Endothelial cell of umbilical vein (primary cell): Measurements from ENCODE around the gene CCDC106. TPM values are rescaled to one million over a fixed set of nuclear protein-coding genes. Genes with fewer than 3 reads are reported as not detected.

Experiments
- BruUV-seq: library from RNA; stranded (reverse); fragments of 400-500 nt; replicated peaks from 2 replicates; lab custom pipeline; 2021; lab: Mats Ljungman, UMichigan
- CTCF ChIA-PET: fragments of 300-600, 350-600 bp; sonication (Branson Sonifier 250); formaldehyde crosslinking; loops from one replicate; lab custom pipeline; 2021; ENCODE audit warnings: antibody characterized with exemption, inconsistent platforms; lab: Charles Lee
- POLR2A ChIA-PET: fragments of 300-600, 350-600 bp; sonication (Branson Sonifier 250); formaldehyde crosslinking; loops from one replicate; lab custom pipeline; 2021; ENCODE audit warnings: antibody characterized with exemption, inconsistent platforms; lab: Charles Lee
- DNase-seq: peaks from one replicate; pipeline ENCODE4 v3.0.0-alpha.2; 2011; ENCODE audit warnings: low read depth, low spot score
- FAIRE-seq: peaks from 2 replicates; lab custom pipeline; 2011; peaks lifted over from hg19 to GRCh38; lab: Jason Lieb, UNC
- H2AFZ ChIP-seq: 2 replicates; pipeline ENCODE4 v1.6.0; 2012; ENCODE audit warnings: low read depth, low read length, control low read depth, inconsistent platforms
- H3K27ac ChIP-seq: 2 replicates; pipeline ENCODE4 v1.5.1; 2011; ENCODE audit warnings: low read depth, mild to moderate bottlenecking, control low read depth, low read length, moderate library complexity; ENCODE audit not compliant: insufficient read depth
- H3K27me3 ChIP-seq, 2 experiments: 2 replicates each; pipeline versions ENCODE4 v1.6.0 to v1.6.1; 2011; ENCODE audit warnings: low read length in 2 of 2, mixed read lengths in 1 of 2; ENCODE audit not compliant: control insufficient read depth in 2 of 2, insufficient read depth in 2 of 2
- H3K36me3 ChIP-seq, 2 experiments: 2 replicates in 1 of 2; 3 replicates in 1 of 2; pipeline ENCODE4 v1.5.1; 2011; ENCODE audit warnings: low read length in 2 of 2, mild to moderate bottlenecking in 1 of 2, moderate library complexity in 1 of 2; ENCODE audit not compliant: control insufficient read depth in 2 of 2, insufficient read depth in 2 of 2; ENCODE audit errors: extremely low read depth in 1 of 2
- H3K4me1 ChIP-seq: 3 replicates; pipeline ENCODE4 v1.5.1; 2011; ENCODE audit warnings: mild to moderate bottlenecking, low read length; ENCODE audit not compliant: control insufficient read depth, insufficient read depth; ENCODE audit errors: extremely low read depth
- H3K4me2 ChIP-seq: 2 replicates; pipeline ENCODE4 v1.6.1; 2011; ENCODE audit warnings: low read length, control low read depth, mixed read lengths; ENCODE audit not compliant: insufficient read depth
- H3K4me3 ChIP-seq, 3 experiments: fragments of 200-600 bp in 1 of 3; sonication (generic), shearing (Covaris generic) in 1 of 3; replicated peaks in 1 of 3; 2 replicates each; pipeline ENCODE4 v1.5.1; 2011 to 2016; ENCODE audit warnings: control low read depth in 3 of 3, low read length in 3 of 3, mild to moderate bottlenecking in 2 of 3, inconsistent platforms in 1 of 3, low read depth in 1 of 3, moderate library complexity in 1 of 3; ENCODE audit not compliant: insufficient read depth in 1 of 3
- H3K79me2 ChIP-seq: 2 replicates; pipeline ENCODE4 v1.6.0; 2012; ENCODE audit warnings: low read length, inconsistent platforms; ENCODE audit not compliant: control insufficient read depth, insufficient read depth
- H3K9ac ChIP-seq: replicated peaks from 2 replicates; pipeline ENCODE3; 2011; ENCODE audit warnings: low read length, control low read depth; ENCODE audit not compliant: insufficient read depth; ENCODE audit errors: extremely low read depth
- H3K9me1 ChIP-seq: replicated peaks from 3 replicates; pipeline ENCODE4 v1.6.0; 2011; ENCODE audit warnings: mild to moderate bottlenecking, low read length; ENCODE audit not compliant: control insufficient read depth, insufficient read depth; ENCODE audit errors: extremely low read depth
- H3K9me3 ChIP-seq: replicated peaks from 2 replicates; pipeline ENCODE4 v1.5.1; 2012; ENCODE audit warnings: low read length, inconsistent platforms; ENCODE audit not compliant: control insufficient read depth, insufficient read depth
- H4K20me1 ChIP-seq: replicated peaks from 2 replicates; pipeline ENCODE3; 2011; ENCODE audit warnings: mild to moderate bottlenecking, low read length; ENCODE audit not compliant: control insufficient read depth, insufficient read depth; ENCODE audit errors: extremely low read depth
- EZH2 ChIP-seq: IDR thresholded peaks from 2 replicates; pipeline ENCODE4 v1.6.1; 2012; ENCODE audit warnings: borderline replicate concordance, low read depth, mild to moderate bottlenecking, moderate library complexity, low read length, inconsistent platforms; ENCODE audit not compliant: severe bottlenecking
- FOS ChIP-seq: IDR thresholded peaks from 2 replicates; pipeline ENCODE4 v1.6.1; 2011; ENCODE audit warnings: mild to moderate bottlenecking, low read length, moderate library complexity, borderline replicate concordance; ENCODE audit not compliant: insufficient read depth
- GATA2 ChIP-seq: IDR thresholded peaks from 2 replicates; pipeline ENCODE4 v1.7.0; 2011; ENCODE audit warnings: low read depth, mild to moderate bottlenecking, moderate library complexity, mixed read lengths, low read length; ENCODE audit not compliant: insufficient read length, insufficient read depth
- JUN ChIP-seq: IDR thresholded peaks from 2 replicates; pipeline ENCODE4 v1.6.1; 2011; ENCODE audit warnings: borderline replicate concordance, low read depth; ENCODE audit not compliant: insufficient read length, insufficient read depth
- MYC ChIP-seq: IDR thresholded peaks from one replicate; pipeline ENCODE4 v1.6.1; 2011; ENCODE audit warnings: mild to moderate bottlenecking, low read depth, low read length
- POLR2A ChIP-seq: IDR thresholded peaks from 2 replicates; pipeline ENCODE4 v1.6.1; 2012; ENCODE audit warnings: low read depth, mild to moderate bottlenecking, control low read depth, low read length
- POLR2AphosphoS5 ChIP-seq: IDR thresholded peaks from 2 replicates; pipeline ENCODE4 v1.6.1; 2012; ENCODE audit warnings: low read depth, mild to moderate bottlenecking, control low read depth, low read length, moderate library complexity; ENCODE audit not compliant: insufficient read depth
- dilution Hi-C: fragments of 300-500 bp; cut with MboI; formaldehyde crosslinking; loops from one replicate; pipeline ENCODE4 v1.15.0; 2019; ENCODE audit warnings: low sequenced_read_pairs; ENCODE audit not compliant: extremely low pct_ligation_motif_present
- intact Hi-C: fragments of 100-400 bp; cut with micrococcal nuclease; formaldehyde crosslinking; loops from one replicate; pipeline ENCODE4 v1.10.0; 2022
- polyA plus RNA-seq, 4 experiments: library from polyadenylated mRNA; depleted of rRNA in 3 of 4; stranded (reverse) in 3 of 4; unstranded in 1 of 4; fragments of >200 nt; gene quantifications; 2 replicates each; pipeline versions ENCODE4 v1.2.1 to v1.2.3, GENCODE V29; 2011 to 2012; ENCODE audit warnings: missing spikeins in 1 of 4
- total RNA-seq: library from RNA; stranded (reverse); gene quantifications from 2 replicates; pipeline ENCODE4 v1.2.3, GENCODE V29; 2021
- TF ChIP-seq, protein P1 (sequence below): IDR thresholded peaks from 2 replicates; pipeline ENCODE4 v1.6.1; 2011; ENCODE audit not compliant: insufficient read depth, insufficient read length
- TF ChIP-seq, protein P2 (sequence below), 2 donors: IDR thresholded peaks; 1 replicate in 1 of 2; 2 replicates in 1 of 2; pipeline ENCODE4 v1.5.1; 2011; ENCODE audit warnings: low read length in 2 of 2, mild to moderate bottlenecking in 2 of 2, moderate library complexity in 2 of 2, control low read depth in 1 of 2, inconsistent platforms in 1 of 2, low read depth in 1 of 2; ENCODE audit not compliant: insufficient read depth in 1 of 2; ENCODE audit errors: extremely low read depth in 1 of 2

The CCDC106 gene
- total and polyA plus RNA-seq, 2 donors (not counting 3 experiments of a cell fraction or from before 2014, with no cell fraction given): 11.8 to 12.0 TPM

DNA sequence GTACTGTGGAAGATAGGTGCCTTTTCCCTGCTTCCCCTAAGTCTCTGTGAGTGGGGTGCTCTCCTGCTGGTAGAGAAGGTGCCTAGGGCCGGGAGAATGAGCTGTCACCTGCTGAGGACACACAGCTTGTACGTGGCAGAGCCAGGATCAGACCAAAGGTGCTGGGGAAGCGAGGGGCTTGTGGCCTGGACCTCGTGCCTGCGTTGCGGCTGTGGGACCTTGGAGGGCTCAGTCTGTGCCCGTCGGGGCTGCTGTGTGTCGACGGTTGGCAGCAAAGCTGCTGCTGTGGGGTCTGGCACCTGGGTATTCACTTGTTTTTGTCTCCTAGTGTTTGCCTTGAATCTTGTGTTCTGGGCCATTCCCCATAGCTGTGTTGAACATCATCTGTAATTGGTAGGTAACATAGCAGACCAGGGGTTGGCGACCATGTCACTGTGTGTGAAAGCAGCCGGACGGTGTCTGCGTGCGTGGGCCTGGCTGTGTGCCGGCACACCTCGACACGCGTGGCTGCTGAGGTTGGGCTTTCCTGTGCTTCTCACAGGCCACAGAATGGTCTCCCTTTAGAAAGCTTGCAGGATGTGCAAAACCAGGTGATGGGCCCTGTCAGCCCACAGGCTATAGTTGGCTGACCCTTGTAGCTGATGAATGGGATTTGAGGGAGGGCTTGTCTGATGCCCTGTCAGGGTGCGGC is 16.0 kb downstream of the CCDC106 start:
- H3K4me2 ChIP-seq: no peak overlapping the region
- no TSS peak for BruUV-seq
- no peak overlapping the region for H3K27ac ChIP-seq
- H3K79me2 ChIP-seq: peaks cover 92% of the 10 kb centered on the region
- H3K27me3 ChIP-seq: no peaks in the 10 kb centered on the region
- H3K4me3 ChIP-seq: no peak overlapping the region
- H3K9ac ChIP-seq: no peak overlapping the region
- H3K9me1 ChIP-seq: no peaks in the 10 kb centered on the region
- no peaks in the 10 kb centered on the region for H4K20me1 ChIP-seq
- H3K9me3 ChIP-seq: no peaks in the 10 kb centered on the region
- FAIRE-seq: no peak
- peaks cover 16 to 80% of the 10 kb centered on the region in 2 experiments for H3K36me3 ChIP-seq
- ChIA-PET CTCF (no interaction called here), POLR2A (interaction anchor here (0.7 kb wide), 1 partner anchor 9 kb away, joined by 3 read pairs; no protein-coding TSS in a partner anchor)
- TF ChIP-seq MYC (no peak), GATA2 (no peak), POLR2AphosphoS5 (no peak), POLR2A (no peak), JUN (no peak), EZH2 (no peak), FOS (no peak)
- TF ChIP-seq, protein P1, sequence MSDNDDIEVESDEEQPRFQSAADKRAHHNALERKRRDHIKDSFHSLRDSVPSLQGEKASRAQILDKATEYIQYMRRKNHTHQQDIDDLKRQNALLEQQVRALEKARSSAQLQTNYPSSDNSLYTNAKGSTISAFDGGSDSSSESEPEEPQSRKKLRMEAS: no peak
- TF ChIP-seq, protein P2, sequence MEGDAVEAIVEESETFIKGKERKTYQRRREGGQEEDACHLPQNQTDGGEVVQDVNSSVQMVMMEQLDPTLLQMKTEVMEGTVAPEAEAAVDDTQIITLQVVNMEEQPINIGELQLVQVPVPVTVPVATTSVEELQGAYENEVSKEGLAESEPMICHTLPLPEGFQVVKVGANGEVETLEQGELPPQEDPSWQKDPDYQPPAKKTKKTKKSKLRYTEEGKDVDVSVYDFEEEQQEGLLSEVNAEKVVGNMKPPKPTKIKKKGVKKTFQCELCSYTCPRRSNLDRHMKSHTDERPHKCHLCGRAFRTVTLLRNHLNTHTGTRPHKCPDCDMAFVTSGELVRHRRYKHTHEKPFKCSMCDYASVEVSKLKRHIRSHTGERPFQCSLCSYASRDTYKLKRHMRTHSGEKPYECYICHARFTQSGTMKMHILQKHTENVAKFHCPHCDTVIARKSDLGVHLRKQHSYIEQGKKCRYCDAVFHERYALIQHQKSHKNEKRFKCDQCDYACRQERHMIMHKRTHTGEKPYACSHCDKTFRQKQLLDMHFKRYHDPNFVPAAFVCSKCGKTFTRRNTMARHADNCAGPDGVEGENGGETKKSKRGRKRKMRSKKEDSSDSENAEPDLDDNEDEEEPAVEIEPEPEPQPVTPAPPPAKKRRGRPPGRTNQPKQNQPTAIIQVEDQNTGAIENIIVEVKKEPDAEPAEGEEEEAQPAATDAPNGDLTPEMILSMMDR (IDR thresholded peaks at IDR 0.05; ENCODE audit: extremely low read depth in 1 of 2, insufficient read depth in 1 of 2, low read depth in 1 of 2, low read length in 2 of 2): no peak
- DNase-seq: no peak
- intact Hi-C loops: no loop called here
- H3K4me1 ChIP-seq: no peaks in the 10 kb centered on the region
- dilution Hi-C loops: no loop called here
- no peak overlapping the region for H2AFZ ChIP-seq
